Neural cell (in vitro differentiated cells): Measurements from ENCODE around the gene CHN1. TPM values are rescaled to one million over a fixed set of nuclear protein-coding genes. Genes with fewer than 3 reads are reported as not detected.

Source experiments
- H2AFZ ChIP-seq: fragments of 200-600, 300-800 bp; sonication (generic), shearing (Covaris generic); 2 replicates; pipeline ENCODE4 v1.6.0; 2014; ENCODE audit warnings: low read depth, mild to moderate bottlenecking, antibody characterized with exemption, low read length, moderate library complexity
- H3F3A ChIP-seq: fragments of 200-600 bp; shearing (Covaris generic); 2 replicates; pipeline ENCODE4 v1.6.1; 2016; ENCODE audit warnings: mild to moderate bottlenecking, moderate library complexity, mixed read lengths, antibody characterized with exemption, low read length; ENCODE audit not compliant: insufficient read depth, poor library complexity, severe bottlenecking
- H3K27ac ChIP-seq: fragments of 200-600, 300-800 bp; sonication (generic), shearing (Covaris generic); 2 replicates; pipeline ENCODE4 v1.5.1; 2014; ENCODE audit warnings: mild to moderate bottlenecking, low read length, moderate library complexity
- H3K27me3 ChIP-seq: fragments of 300-800, 200-600 bp; sonication (generic), shearing (Covaris generic); 2 replicates; pipeline ENCODE4 v1.6.0; 2014; ENCODE audit warnings: mild to moderate bottlenecking, low read depth, low read length, moderate library complexity; ENCODE audit not compliant: insufficient read depth
- H3K36me3 ChIP-seq: fragments of 300-800, 200-600 bp; sonication (generic), shearing (Covaris generic); 2 replicates; pipeline ENCODE4 v1.5.1; 2014; ENCODE audit warnings: mild to moderate bottlenecking, antibody characterized with exemption, low read length, moderate library complexity; ENCODE audit not compliant: insufficient read depth
- H3K4me2 ChIP-seq: fragments of 300-800, 200-600 bp; sonication (generic), shearing (Covaris generic); 2 replicates; pipeline ENCODE4 v1.6.0; 2014; ENCODE audit warnings: mild to moderate bottlenecking, low read length
- H3K4me3 ChIP-seq: fragments of 300-800, 200-600 bp; sonication (generic), shearing (Covaris generic); 2 replicates; pipeline ENCODE4 v1.5.1; 2014; ENCODE audit warnings: mild to moderate bottlenecking, low read length, moderate library complexity
- H3K79me2 ChIP-seq: fragments of 200-600 bp; shearing (Covaris generic); replicated peaks from 2 replicates; pipeline ENCODE4 v1.6.0; 2014; ENCODE audit warnings: mild to moderate bottlenecking, low read length, moderate library complexity; ENCODE audit not compliant: insufficient read depth
- H3K9ac ChIP-seq: fragments of 300-800, 200-600 bp; sonication (generic), shearing (Covaris generic); 2 replicates; pipeline ENCODE4 v1.6.1; 2016; ENCODE audit warnings: mild to moderate bottlenecking, low read length, mixed read lengths
- H3K9me2 ChIP-seq: fragments of 200-600 bp; shearing (Covaris generic); 2 replicates; pipeline ENCODE4 v1.6.1; 2016; ENCODE audit warnings: mild to moderate bottlenecking, low read length, mixed read lengths; ENCODE audit not compliant: insufficient read depth
- H3K9me3 ChIP-seq: fragments of 200-600, 300-800 bp; sonication (generic), shearing (Covaris generic); 2 replicates; pipeline ENCODE4 v1.6.1; 2016; ENCODE audit warnings: mild to moderate bottlenecking, mixed run types, low read length, moderate library complexity, mixed read lengths
- H4K20me1 ChIP-seq: fragments of 200-600 bp; shearing (Covaris generic); 2 replicates; pipeline ENCODE4 v1.6.1; 2016; ENCODE audit warnings: mild to moderate bottlenecking, mixed run types; ENCODE audit not compliant: insufficient read depth
- CTCF ChIP-seq: fragments of 450-650 bp; IDR thresholded peaks from 2 replicates; pipeline ENCODE4 v1.5.1; 2014; ENCODE audit warnings: antibody characterized with exemption, mild to moderate bottlenecking, moderate library complexity; ENCODE audit not compliant: poor library complexity, severe bottlenecking
- EP300 ChIP-seq: fragments of 450-650 bp; conservative IDR thresholded peaks from 2 replicates; pipeline ENCODE4 v1.6.1; 2014; ENCODE audit warnings: antibody characterized with exemption, mild to moderate bottlenecking, moderate library complexity; ENCODE audit not compliant: poor library complexity, severe bottlenecking
- EZH2 ChIP-seq: fragments of 200-600, 300-800 bp; shearing (Covaris generic), sonication (generic); IDR thresholded peaks from 2 replicates; pipeline ENCODE4 v1.6.1; 2014; ENCODE audit warnings: antibody characterized with exemption, low read length, borderline replicate concordance, mild to moderate bottlenecking; ENCODE audit not compliant: insufficient read depth, poor library complexity, severe bottlenecking
- MXI1 ChIP-seq: fragments of 450-650 bp; conservative IDR thresholded peaks from 2 replicates; pipeline ENCODE4 v1.6.1; 2014; ENCODE audit warnings: antibody characterized with exemption, mild to moderate bottlenecking; ENCODE audit not compliant: poor library complexity, severe bottlenecking
- POLR2AphosphoS5 ChIP-seq: IDR thresholded peaks from 2 replicates; pipeline ENCODE4 v1.6.1; 2012
- RAD21 ChIP-seq: fragments of 450-650 bp; conservative IDR thresholded peaks from 2 replicates; pipeline ENCODE4 v1.6.1; 2014; ENCODE audit warnings: antibody characterized with exemption, mild to moderate bottlenecking, moderate library complexity
- REST ChIP-seq: IDR thresholded peaks from 2 replicates; pipeline ENCODE4 v1.6.1; 2012; ENCODE audit warnings: borderline replicate concordance
- SMC3 ChIP-seq: fragments of 450-650 bp; conservative IDR thresholded peaks from 2 replicates; pipeline ENCODE4 v1.6.1; 2014; ENCODE audit warnings: antibody characterized with exemption, mild to moderate bottlenecking, moderate library complexity; ENCODE audit not compliant: poor library complexity
- TAF1 ChIP-seq: IDR thresholded peaks from 2 replicates; pipeline ENCODE4 v1.6.1; 2012; ENCODE audit warnings: low read depth
- polyA plus RNA-seq: library from polyadenylated mRNA; depleted of rRNA; stranded (reverse); fragments of >200 nt; gene quantifications from 2 replicates; pipeline ENCODE4 v1.2.3, GENCODE V29; 2014

CHN1 gene
- polyA plus RNA-seq, 1 donor from 2014 or later: 133 TPM

- TF ChIP-seq EP300 (no peak), POLR2AphosphoS5 (no peak), RAD21 (no peak), SMC3 (no peak), EZH2 (no peak), CTCF (no peak), MXI1 (no peak), REST (no peak), TAF1 (no peak)
- Histone ChIP-seq H3K4me3 (no peak overlapping the region), H3K27ac (no peak overlapping the region), H3K36me3 (peaks cover 16% of the 10 kb centered on the region), H3K9me2 (no peaks in the 10 kb centered on the region), H3K9ac (no peak overlapping the region), H3K79me2 (no peaks in the 10 kb centered on the region), H3K4me2 (no peak overlapping the region), H3K27me3 (no peaks in the 10 kb centered on the region), H2AFZ (no peak overlapping the region), H4K20me1 (no peaks in the 10 kb centered on the region), H3F3A (no peaks in the 10 kb centered on the region), H3K9me3 (no peaks in the 10 kb centered on the region)
Measured at GRCh38 chr2:174798801-174799200, 206.4 kb downstream of the CHN1 start.

- Histone ChIP-seq H3F3A (no peaks in the 10 kb centered on the region), H3K4me2 (no peak overlapping the region), H2AFZ (no peak overlapping the region), H3K27me3 (no peaks in the 10 kb centered on the region), H3K9me2 (no peaks in the 10 kb centered on the region), H3K79me2 (no peaks in the 10 kb centered on the region), H3K9me3 (no peaks in the 10 kb centered on the region), H3K36me3 (peaks cover 16% of the 10 kb centered on the region), H3K27ac (no peak overlapping the region), H4K20me1 (no peaks in the 10 kb centered on the region), H3K9ac (no peak overlapping the region), H3K4me3 (no peak overlapping the region)
- no peak for TF ChIP-seq MXI1
Measured at GRCh38 chr2:174797781-174798276, 207.4 kb downstream of the CHN1 start.

GRCh38 chr2:174796319-174796771 lies 208.8 kb downstream of the CHN1 start:
- H3K9me3 ChIP-seq: no peaks in the 10 kb centered on the region
- no peak overlapping the region for H3K9ac ChIP-seq
- no peaks in the 10 kb centered on the region for H3K27me3 ChIP-seq
- H3K79me2 ChIP-seq: no peaks in the 10 kb centered on the region
- H3K27ac ChIP-seq: no peak overlapping the region
- no peaks in the 10 kb centered on the region for H3K9me2 ChIP-seq
- no peak overlapping the region for H3K4me2 ChIP-seq
- H3K36me3 ChIP-seq: peaks cover 13% of the 10 kb centered on the region
- no peak for TF ChIP-seq RAD21
- TF ChIP-seq EP300: no peak
- no peak for TF ChIP-seq POLR2AphosphoS5
- no peak for TF ChIP-seq SMC3
- TF ChIP-seq MXI1: no peak
- TF ChIP-seq TAF1: no peak
- TF ChIP-seq EZH2: no peak
- no peak for TF ChIP-seq CTCF
- TF ChIP-seq REST: no peak
- H4K20me1 ChIP-seq: no peaks in the 10 kb centered on the region
- no peak overlapping the region for H2AFZ ChIP-seq
- no peaks in the 10 kb centered on the region for H3F3A ChIP-seq
- no peak overlapping the region for H3K4me3 ChIP-seq
